BE2C (cell line): ENCODE data around the gene PIEZO1.

ENCODE experiments used
- DNase-seq: peaks from one replicate; pipeline ENCODE4 v3.0.0-alpha.2; 2020
- H3K27me3 ChIP-seq: fragments of 250-450 bp; sonication (Bioruptor Pico); 2 replicates; pipeline ENCODE4 v1.5.1; 2020; ENCODE audit warnings: mild to moderate bottlenecking
- H3K36me3 ChIP-seq: fragments of 250-450 bp; sonication (Bioruptor Pico); 2 replicates; pipeline ENCODE4 v1.5.1; 2020; ENCODE audit warnings: mild to moderate bottlenecking
- H3K4me1 ChIP-seq: fragments of 250-450 bp; sonication (Bioruptor Pico); 2 replicates; pipeline ENCODE4 v1.5.1; 2020
- H3K4me3 ChIP-seq: 2 replicates; pipeline ENCODE4 v1.5.1; 2011; ENCODE audit warnings: low read depth, low read length
- H3K9me3 ChIP-seq: fragments of 250-450 bp; sonication (Bioruptor Pico); 2 replicates; pipeline ENCODE4 v1.5.1; 2020
- CTCF ChIP-seq: IDR thresholded peaks from 2 replicates; pipeline ENCODE4 v1.5.1; 2012; ENCODE audit warnings: mild to moderate bottlenecking, low read depth, low read length

The PIEZO1 gene

GRCh38 chr16:88744577-88745521, 40.2 kb downstream of the PIEZO1 start:
- Histone ChIP-seq H3K36me3 (no peaks in the 10 kb centered on the region), H3K27me3 (no peaks in the 10 kb centered on the region), H3K4me3 (no peak overlapping the region), H3K4me1 (no peaks in the 10 kb centered on the region), H3K9me3 (no peaks in the 10 kb centered on the region)
- no peak for TF ChIP-seq CTCF
- no peak for DNase-seq

- peak; percentile 88 for TF ChIP-seq CTCF
- Histone ChIP-seq H3K4me1 (no peaks in the 10 kb centered on the region), H3K9me3 (no peaks in the 10 kb centered on the region), H3K36me3 (no peaks in the 10 kb centered on the region), H3K27me3 (no peaks in the 10 kb centered on the region), H3K4me3 (no peak overlapping the region)
- DNase-seq: peak; percentile 91
These were observed 41.1 kb downstream of the PIEZO1 start for GRCh38 chr16:88743693-88744576.

- no peak for DNase-seq
- no peak for TF ChIP-seq CTCF
- H3K27me3 ChIP-seq: no peaks in the 10 kb centered on the region
- H3K36me3 ChIP-seq: no peaks in the 10 kb centered on the region
- no peaks in the 10 kb centered on the region for H3K4me1 ChIP-seq
- no peak overlapping the region for H3K4me3 ChIP-seq
- no peaks in the 10 kb centered on the region for H3K9me3 ChIP-seq
These were observed 42.0 kb downstream of the PIEZO1 start for GRCh38 chr16:88742896-88743605.

GRCh38 chr16:88741368-88741767, 43.7 kb downstream of the PIEZO1 start:
- no peaks in the 10 kb centered on the region for H3K9me3 ChIP-seq
- peaks cover 4% of the 10 kb centered on the region; the same call in 1 of the 2 replicates for H3K4me1 ChIP-seq
- H3K27me3 ChIP-seq: peaks cover 6% of the 10 kb centered on the region
- DNase-seq: no peak
- H3K4me3 ChIP-seq: no peak overlapping the region
- TF ChIP-seq CTCF: no peak
- no peaks in the 10 kb centered on the region for H3K36me3 ChIP-seq

GRCh38 chr16:88740727-88741055, 44.3 kb downstream of the PIEZO1 start:
- no peak for TF ChIP-seq CTCF
- no peaks in the 10 kb centered on the region for H3K9me3 ChIP-seq
- peaks cover 10% of the 10 kb centered on the region for H3K27me3 ChIP-seq
- no peaks in the 10 kb centered on the region for H3K36me3 ChIP-seq
- no peak overlapping the region for H3K4me3 ChIP-seq
- no peak for DNase-seq
- H3K4me1 ChIP-seq: peaks cover 4% of the 10 kb centered on the region; the same call in 1 of the 2 replicates
